ENCODE results near the gene HOXA3.
A peak's percentile ranks its signal among the peaks of the same experiment; 100 is the strongest.

The HOXA3 gene

GRCh38 chr7:27099453-27100370, 52.7 kb downstream of the HOXA3 start:
- DNase-seq: no peak

GRCh38 chr7:27098578-27099451, 53.6 kb downstream of the HOXA3 start:
- DNase-seq: no peak

- DNase-seq: no peak
Measured at GRCh38 chr7:27097686-27098577, 54.5 kb downstream of the HOXA3 start.

- no peak for DNase-seq
Measured at GRCh38 chr7:27096768-27097514, 55.4 kb downstream of the HOXA3 start.

GRCh38 chr7:27095897-27096767, 56.3 kb downstream of the HOXA3 start, which contains the start of gene HOXA1:
HOXA1 (minus strand) TSS chr7:27096000; CDS start chr7:27095912, 88 bp downstream.
- peak; percentile 63 to 72 for DNase-seq

- DNase-seq: peak; percentile 4 to 29
Measured at GRCh38 chr7:27095050-27095896, 57.1 kb downstream of the HOXA3 start.

GRCh38 chr7:27094304-27095049, 57.9 kb downstream of the HOXA3 start:
- DNase-seq: no peak

- no peak for DNase-seq
Measured at GRCh38 chr7:27093184-27093895, 59.0 kb downstream of the HOXA3 start.

GRCh38 chr7:27092819-27093110, 59.6 kb downstream of the HOXA3 start:
- DNase-seq: no peak

GRCh38 chr7:27091941-27092818, 60.2 kb downstream of the HOXA3 start:
- DNase-seq: no peak

- DNase-seq: no peak
Measured at GRCh38 chr7:27091105-27091504, 61.3 kb downstream of the HOXA3 start.

- DNase-seq: no peak
Measured at GRCh38 chr7:27088002-27088922, 64.1 kb downstream of the HOXA3 start.

- DNase-seq: no peak
Measured at GRCh38 chr7:27083646-27084045, 68.7 kb downstream of the HOXA3 start.

- DNase-seq: no peak
Measured at GRCh38 chr7:27082171-27082570, 70.2 kb downstream of the HOXA3 start.

GRCh38 chr7:27080844-27081436, 71.4 kb downstream of the HOXA3 start:
- no peak for DNase-seq

Measured in activated CD4-positive, alpha-beta T cell treated with anti-CD3 and anti-CD28 coated beads for 4 hours (primary cell).